Osteoblast (primary cell): Measurements from ENCODE around the gene DPYSL4. TPM values are rescaled to one million over a fixed set of nuclear protein-coding genes. Genes with fewer than 3 reads are reported as not detected.

Experiments used
- DNase-seq: peaks from one replicate; pipeline ENCODE4 v3.0.0; 2011; ENCODE audit warnings: low spot score, mixed read lengths; ENCODE audit not compliant: insufficient read length; ENCODE audit errors: missing footprints
- H2AFZ ChIP-seq: 2 replicates; pipeline ENCODE4 v1.6.0; 2011; ENCODE audit warnings: mild to moderate bottlenecking, low read length
- H3K27ac ChIP-seq: 2 replicates; pipeline ENCODE4 v1.5.1; 2011; ENCODE audit warnings: mild to moderate bottlenecking, low read depth, low read length, moderate library complexity
- H3K27me3 ChIP-seq: 2 replicates; pipeline ENCODE4 v1.6.0; 2012; ENCODE audit warnings: mild to moderate bottlenecking, control low read depth, inconsistent platforms, low read length, moderate library complexity; ENCODE audit not compliant: insufficient read depth
- H3K36me3 ChIP-seq: 2 replicates; pipeline ENCODE4 v1.5.1; 2011; ENCODE audit warnings: mild to moderate bottlenecking, low read length, control low read depth, moderate library complexity; ENCODE audit not compliant: insufficient read depth
- H3K4me1 ChIP-seq: 2 replicates; pipeline ENCODE4 v1.5.1; 2011; ENCODE audit warnings: mild to moderate bottlenecking, low read length, control low read depth, moderate library complexity; ENCODE audit not compliant: insufficient read depth
- H3K4me2 ChIP-seq: 2 replicates; pipeline ENCODE4 v1.6.0; 2011; ENCODE audit warnings: mild to moderate bottlenecking, low read length; ENCODE audit not compliant: insufficient read depth
- H3K4me3 ChIP-seq: fragments of 200-600 bp; sonication (generic); 3 replicates; pipeline ENCODE4 v1.5.1; 2012; ENCODE audit warnings: mild to moderate bottlenecking, low read length, inconsistent platforms; ENCODE audit not compliant: insufficient read depth
- H3K79me2 ChIP-seq: 2 replicates; pipeline ENCODE4 v1.6.0; 2012; ENCODE audit warnings: mild to moderate bottlenecking, low read length, control low read depth, inconsistent platforms; ENCODE audit not compliant: insufficient read depth
- H3K9me3 ChIP-seq: 2 replicates; pipeline ENCODE4 v1.5.1; 2011; ENCODE audit warnings: low read depth, low read length, control low read depth
- H4K20me1 ChIP-seq: 2 replicates; pipeline ENCODE4 v1.6.0; 2012; ENCODE audit warnings: mild to moderate bottlenecking, low read length, control low read depth; ENCODE audit not compliant: insufficient read depth
- CTCF ChIP-seq: IDR thresholded peaks from 2 replicates; pipeline ENCODE4 v1.5.1; 2011; ENCODE audit warnings: mild to moderate bottlenecking, low read depth, low read length, moderate library complexity; ENCODE audit errors: extremely low read depth
- total RNA-seq: library from RNA; depleted of rRNA; stranded (reverse); fragments of >200 nt; gene quantifications from 2 replicates; pipeline ENCODE4 v1.2.3, GENCODE V29; 2012

The DPYSL4 gene
- total RNA-seq, 1 donor, result 0.72 TPM

GRCh38 chr10:132138596-132138995 is 48.2 kb upstream of the DPYSL4 start:
- Histone ChIP-seq H3K27ac (no peak overlapping the region), H3K9me3 (no peaks in the 10 kb centered on the region), H3K36me3 (no peaks in the 10 kb centered on the region), H2AFZ (no peak overlapping the region), H3K79me2 (no peaks in the 10 kb centered on the region), H3K27me3 (no peaks in the 10 kb centered on the region), H3K4me2 (no peak overlapping the region), H3K4me3 (no peak overlapping the region), H3K4me1 (no peaks in the 10 kb centered on the region), H4K20me1 (no peaks in the 10 kb centered on the region)
- no peak for DNase-seq
- no peak for TF ChIP-seq CTCF

- Histone ChIP-seq H3K27me3 (no peaks in the 10 kb centered on the region), H3K4me1 (no peaks in the 10 kb centered on the region), H3K36me3 (no peaks in the 10 kb centered on the region), H3K4me3 (no peak overlapping the region), H2AFZ (no peak overlapping the region), H3K4me2 (no peak overlapping the region), H4K20me1 (no peaks in the 10 kb centered on the region), H3K27ac (no peak overlapping the region), H3K79me2 (no peaks in the 10 kb centered on the region), H3K9me3 (no peaks in the 10 kb centered on the region)
- TF ChIP-seq CTCF, result no peak
- DNase-seq, result no peak
Observed at GRCh38 chr10:132139526-132139925, 47.2 kb upstream of the DPYSL4 start.

- H4K20me1 ChIP-seq, result no peaks in the 10 kb centered on the region
Observed at GRCh38 chr10:132140167-132140925, 46.4 kb upstream of the DPYSL4 start.

More at GRCh38 chr10:132140167-132140925, 46.4 kb upstream of the DPYSL4 start:
- Histone ChIP-seq H3K27ac (no peak overlapping the region), H3K36me3 (no peaks in the 10 kb centered on the region), H3K4me3 (no peak overlapping the region), H3K9me3 (no peaks in the 10 kb centered on the region), H3K27me3 (no peaks in the 10 kb centered on the region), H3K4me2 (no peak overlapping the region), H3K4me1 (no peaks in the 10 kb centered on the region), H2AFZ (no peak overlapping the region), H3K79me2 (no peaks in the 10 kb centered on the region)
- no peak for TF ChIP-seq CTCF
- DNase-seq, result no peak
